ENCODE data around the gene PLXNA2. TPM values are rescaled to one million over a fixed set of nuclear protein-coding genes. Genes with fewer than 3 reads are reported as not detected.

Gene PLXNA2
- total RNA-seq, 4 donors from 2014 or later: 12.2 to 45.7 (median 21.8) TPM

- 81 to 88% methylated on average over 2 of the region's 2 CpGs for WGBS, 2 donors
- Histone ChIP-seq H3K27ac (no peak overlapping the region), H3K4me1 (no peaks in the 10 kb centered on the region), H3K36me3 (no peaks in the 10 kb centered on the region), H3K4me3 (replicated peaks in 1 of 3) (no peak overlapping the region), H3K27me3 (no peaks in the 10 kb centered on the region), H3K9me3 (no peaks in the 10 kb centered on the region)
- TF ChIP-seq CTCF (IDR thresholded peaks at IDR 0.05): no peak
- TF ChIP-seq POLR2A (IDR thresholded peaks at IDR 0.05): no peak
- intact Hi-C loops (cut with DNase I): no loop called here
- no peak for DNase-seq
These were observed 237.8 kb downstream of the PLXNA2 start for GRCh38 chr1:208006258-208006920.

GRCh38 chr1:208004851-208005250 is 239.3 kb downstream of the PLXNA2 start:
- Histone ChIP-seq H3K36me3 (no peaks in the 10 kb centered on the region), H3K4me3 (replicated peaks in 1 of 3) (no peak overlapping the region), H3K27me3 (no peaks in the 10 kb centered on the region), H3K27ac (no peak overlapping the region), H3K9me3 (no peaks in the 10 kb centered on the region), H3K4me1 (no peaks in the 10 kb centered on the region)
- DNase-seq: no peak
- intact Hi-C loops (cut with DNase I): no loop called here
- 66 to 74% methylated on average over 3 of the region's 3 CpGs for WGBS, 2 donors
- no peak for TF ChIP-seq CTCF (IDR thresholded peaks at IDR 0.05)
- TF ChIP-seq POLR2A (IDR thresholded peaks at IDR 0.05): no peak

DNA sequence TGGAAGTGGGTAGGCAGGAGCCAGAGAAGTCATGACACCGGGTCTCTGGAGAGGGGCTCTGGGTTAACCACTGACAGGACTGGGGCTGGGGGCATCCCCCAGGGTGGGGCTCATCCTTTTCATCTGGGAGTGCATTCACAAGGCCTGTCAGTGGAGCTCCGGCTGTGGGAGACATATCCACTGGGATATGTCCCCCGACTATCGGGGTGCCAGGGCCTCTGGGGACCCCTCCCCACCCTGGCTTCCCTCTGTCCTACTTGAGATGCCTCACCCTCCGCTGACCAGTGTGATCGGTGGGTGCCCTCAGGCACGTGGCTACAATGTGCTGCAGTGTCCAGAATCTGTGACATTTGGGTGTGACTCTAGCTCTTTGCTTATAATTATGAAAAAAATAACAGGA is 240.9 kb downstream of the PLXNA2 start:
- Histone ChIP-seq H3K27ac (no peak overlapping the region), H3K36me3 (no peaks in the 10 kb centered on the region), H3K27me3 (no peaks in the 10 kb centered on the region), H3K4me1 (no peaks in the 10 kb centered on the region), H3K4me3 (replicated peaks in 1 of 3) (no peak overlapping the region), H3K9me3 (no peaks in the 10 kb centered on the region)
- intact Hi-C loops (cut with DNase I): no loop called here
- no peak for TF ChIP-seq CTCF (IDR thresholded peaks at IDR 0.05)
- TF ChIP-seq POLR2A (IDR thresholded peaks at IDR 0.05): no peak
- no peak for DNase-seq
- WGBS, 2 donors: 89% methylated on average over 6 to 7 of the region's 7 CpGs

GRCh38 chr1:208002672-208003071 is 241.5 kb downstream of the PLXNA2 start:
- no peaks in the 10 kb centered on the region for H3K9me3 ChIP-seq
- H3K27me3 ChIP-seq: no peaks in the 10 kb centered on the region
- no peak overlapping the region for H3K4me3 ChIP-seq (replicated peaks in 1 of 3)
- intact Hi-C loops (cut with DNase I): no loop called here
- H3K4me1 ChIP-seq: no peaks in the 10 kb centered on the region
- WGBS, 2 donors: 88 to 89% methylated on average over 8 of the region's 8 CpGs
- no peaks in the 10 kb centered on the region for H3K36me3 ChIP-seq
- TF ChIP-seq CTCF (IDR thresholded peaks at IDR 0.05): no peak
- TF ChIP-seq POLR2A (IDR thresholded peaks at IDR 0.05): no peak
- H3K27ac ChIP-seq: no peak overlapping the region
- DNase-seq: no peak

DNA sequence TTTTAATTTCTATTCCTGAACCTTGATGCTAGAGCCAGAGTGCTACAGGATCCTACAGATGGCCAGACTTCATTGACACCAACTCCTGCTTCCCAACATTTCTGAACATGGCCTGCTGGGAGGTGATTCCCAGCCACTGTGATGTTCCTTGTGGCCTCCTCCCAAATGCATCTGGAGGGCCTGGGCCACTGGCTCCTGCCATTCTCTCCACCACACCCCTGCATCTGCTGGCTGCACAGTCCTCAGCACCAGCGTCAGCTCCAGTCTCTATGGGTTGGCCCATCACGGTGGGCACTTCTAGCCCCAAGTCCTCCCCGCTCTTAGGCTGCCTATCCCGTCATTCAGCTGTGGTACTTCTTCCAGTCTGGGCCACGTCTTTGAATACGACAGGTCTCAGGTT is 242.1 kb downstream of the PLXNA2 start:
- Histone ChIP-seq H3K4me3 (replicated peaks in 1 of 3) (no peak overlapping the region), H3K27ac (no peak overlapping the region), H3K9me3 (no peaks in the 10 kb centered on the region), H3K36me3 (no peaks in the 10 kb centered on the region), H3K4me1 (no peaks in the 10 kb centered on the region), H3K27me3 (no peaks in the 10 kb centered on the region)
- TF ChIP-seq POLR2A (IDR thresholded peaks at IDR 0.05): no peak
- TF ChIP-seq CTCF (IDR thresholded peaks at IDR 0.05): no peak
- intact Hi-C loops (cut with DNase I): no loop called here
- no peak for DNase-seq
- 93 to 99% methylated on average over 6 of the region's 6 CpGs for WGBS, 2 donors
